ENCODE results near the gene MAP3K6. TPM values are rescaled to one million over a fixed set of nuclear protein-coding genes. Genes with fewer than 3 reads are reported as not detected.

Gene MAP3K6
- total RNA-seq, 2 donors from 2014 or later: 78.6 to 85.6 TPM

DNA sequence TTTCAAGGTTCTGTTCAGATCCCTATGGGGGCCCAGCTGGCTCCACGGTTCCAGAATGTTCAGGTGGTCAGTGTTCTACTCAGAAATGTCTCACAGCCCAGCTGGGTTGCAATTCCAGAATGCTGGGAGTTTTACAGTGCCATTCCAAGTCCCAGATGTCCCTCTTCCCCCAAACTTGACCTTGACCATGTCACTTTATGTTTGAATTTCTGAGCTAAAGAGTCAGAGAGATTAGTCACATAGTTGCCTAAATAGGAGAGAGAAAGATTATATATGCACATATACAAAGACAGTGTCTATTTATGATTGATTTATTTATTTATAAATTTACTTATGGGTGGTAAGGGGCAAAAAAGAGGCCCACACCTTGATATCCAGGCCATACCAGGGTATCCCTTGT, 28.2 kb upstream of the MAP3K6 start:
- Histone ChIP-seq H3K36me3 (no peaks in the 10 kb centered on the region), H3K27ac (no peak overlapping the region), H3K4me1 (ENCODE audit: control insufficient read depth in 1 of 2, low read depth in 2 of 2) (peaks cover 11 to 25% of the 10 kb centered on the region in 2 donors), H3K4me3 (no peak overlapping the region), H3K27me3 (replicated peaks; ENCODE audit: insufficient read depth) (no peaks in the 10 kb centered on the region), H3K9me3 (no peaks in the 10 kb centered on the region)
- DNase-seq (ENCODE audit: low spot score) (no peak), ATAC-seq (ENCODE audit: insufficient number of reproducible peaks, low FRiP score, low read depth) (no peak)
- no peak for TF ChIP-seq CTCF (IDR thresholded peaks at IDR 0.05)

DNA sequence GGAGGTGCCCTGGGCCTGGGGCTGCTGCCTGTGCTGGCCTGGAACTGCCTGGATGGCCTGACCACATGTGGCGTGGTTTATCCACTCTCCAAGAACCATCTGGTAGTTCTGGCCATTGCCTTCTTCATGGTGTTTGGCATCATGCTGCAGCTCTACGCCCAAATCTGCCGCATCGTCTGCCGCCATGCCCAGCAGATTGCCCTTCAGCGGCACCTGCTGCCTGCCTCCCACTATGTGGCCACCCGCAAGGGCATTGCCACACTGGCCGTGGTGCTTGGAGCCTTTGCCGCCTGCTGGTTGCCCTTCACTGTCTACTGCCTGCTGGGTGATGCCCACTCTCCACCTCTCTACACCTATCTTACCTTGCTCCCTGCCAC, 27.5 kb upstream of the MAP3K6 start:
- peaks cover 11 to 25% of the 10 kb centered on the region in 2 donors for H3K4me1 ChIP-seq (ENCODE audit: control insufficient read depth in 1 of 2, low read depth in 2 of 2)
- H3K27me3 ChIP-seq (replicated peaks; ENCODE audit: insufficient read depth): no peaks in the 10 kb centered on the region
- no peak overlapping the region for H3K4me3 ChIP-seq
- no peaks in the 10 kb centered on the region for H3K36me3 ChIP-seq
- H3K9me3 ChIP-seq: no peaks in the 10 kb centered on the region
- DNase-seq (ENCODE audit: low spot score): no peak
- TF ChIP-seq CTCF (IDR thresholded peaks at IDR 0.05): no peak
- no peak for ATAC-seq (ENCODE audit: insufficient number of reproducible peaks, low FRiP score, low read depth)
- H3K27ac ChIP-seq: no peak overlapping the region

DNA sequence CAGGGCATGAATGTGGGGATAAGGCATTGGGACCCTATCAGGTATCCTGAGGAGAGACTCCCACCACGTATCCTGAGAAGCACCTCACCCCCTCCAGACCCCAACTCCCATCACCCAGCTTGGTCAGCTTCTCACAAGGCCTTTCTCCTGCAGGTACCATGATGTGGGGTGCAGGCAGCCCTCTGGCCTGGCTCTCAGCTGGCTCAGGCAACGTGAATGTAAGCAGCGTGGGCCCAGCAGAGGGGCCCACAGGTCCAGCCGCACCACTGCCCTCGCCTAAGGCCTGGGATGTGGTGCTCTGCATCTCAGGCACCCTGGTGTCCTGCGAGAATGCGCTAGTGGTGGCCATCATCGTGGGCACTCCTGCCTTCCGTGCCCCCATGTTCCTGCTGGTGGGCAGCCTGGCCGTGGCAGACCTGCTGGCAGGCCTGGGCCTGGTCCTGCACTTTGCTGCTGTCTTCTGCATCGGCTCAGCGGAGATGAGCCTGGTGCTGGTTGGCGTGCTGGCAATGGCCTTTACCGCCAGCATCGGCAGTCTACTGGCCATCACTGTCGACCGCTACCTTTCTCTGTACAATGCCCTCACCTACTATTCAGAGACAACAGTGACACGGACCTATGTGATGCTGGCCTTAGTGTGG, 27.0 kb upstream of the MAP3K6 start:
- Histone ChIP-seq H3K27ac (no peak overlapping the region), H3K4me3 (no peak overlapping the region), H3K4me1 (ENCODE audit: control insufficient read depth in 1 of 2, low read depth in 2 of 2) (peaks cover 11 to 25% of the 10 kb centered on the region in 2 donors), H3K36me3 (no peaks in the 10 kb centered on the region), H3K9me3 (no peaks in the 10 kb centered on the region), H3K27me3 (replicated peaks; ENCODE audit: insufficient read depth) (no peaks in the 10 kb centered on the region)
- DNase-seq (ENCODE audit: low spot score): no peak
- no peak for ATAC-seq (ENCODE audit: insufficient number of reproducible peaks, low FRiP score, low read depth)
- TF ChIP-seq CTCF (IDR thresholded peaks at IDR 0.05): no peak

DNA sequence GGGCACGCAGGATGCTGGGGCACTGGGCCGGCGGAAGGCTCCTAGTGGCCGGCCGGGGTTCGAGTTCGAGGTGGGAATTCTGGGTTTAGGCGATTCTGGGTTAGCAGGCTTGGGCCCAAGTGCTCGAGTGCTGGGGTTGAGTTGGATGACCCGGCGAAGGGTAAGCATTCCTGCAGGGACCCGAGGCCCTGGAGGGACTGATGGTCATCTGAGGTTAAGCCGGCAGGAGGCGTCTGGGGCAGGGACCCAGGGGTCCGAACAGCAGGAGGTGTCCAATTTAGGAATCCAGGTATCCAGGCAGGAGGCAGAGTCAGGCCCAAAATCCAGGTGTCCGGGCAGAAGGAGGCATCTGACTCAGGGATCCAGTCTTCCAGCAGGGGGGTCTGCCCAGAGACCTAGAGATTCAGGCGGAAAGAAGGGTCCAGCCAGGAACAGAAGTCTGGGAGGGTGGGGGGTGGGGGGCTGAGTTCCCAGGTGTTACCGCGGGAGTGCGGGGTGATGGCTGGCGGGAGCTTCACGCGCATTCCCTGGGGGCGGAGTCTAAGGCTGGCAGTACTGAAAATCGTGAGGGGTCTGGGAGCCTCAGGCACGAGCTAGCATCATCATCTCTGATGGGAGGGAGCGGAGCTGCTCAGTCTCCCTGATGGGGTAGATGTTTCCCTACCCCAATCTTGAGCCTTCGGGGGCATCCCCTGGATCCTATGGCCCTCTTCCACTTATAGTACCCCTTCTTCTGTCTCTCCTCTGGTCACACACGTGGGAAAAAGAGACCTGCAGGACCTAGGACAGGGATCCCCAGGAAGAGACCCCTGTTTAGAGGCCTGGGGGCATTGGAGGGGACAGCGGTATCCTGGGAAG, 26.2 kb upstream of the MAP3K6 start:
- peak; percentile 3 for TF ChIP-seq CTCF (IDR thresholded peaks at IDR 0.05)
- DNase-seq (ENCODE audit: low spot score): no peak
- peaks cover 11 to 25% of the 10 kb centered on the region in 2 donors for H3K4me1 ChIP-seq (ENCODE audit: control insufficient read depth in 1 of 2, low read depth in 2 of 2)
- H3K36me3 ChIP-seq: no peaks in the 10 kb centered on the region
- no peaks in the 10 kb centered on the region for H3K9me3 ChIP-seq
- peak overlapping the region; percentile 77 for H3K4me3 ChIP-seq
- peak; percentile 13 for ATAC-seq (ENCODE audit: insufficient number of reproducible peaks, low FRiP score, low read depth)
- no peaks in the 10 kb centered on the region for H3K27me3 ChIP-seq (replicated peaks; ENCODE audit: insufficient read depth)
- no peak overlapping the region for H3K27ac ChIP-seq

GRCh38 chr1:27392096-27392777, 25.5 kb upstream of the MAP3K6 start, which contains the start of gene GPR3:
Gene GPR3, plus strand, starts transcription at chr1:27392622. Its CDS starts 1,177 bp downstream, at chr1:27393799.
- ATAC-seq (ENCODE audit: insufficient number of reproducible peaks, low FRiP score, low read depth): peak; percentile 47
- Histone ChIP-seq H3K4me3 (peak within 1 kb of the TSS; percentile 77), H3K27me3 (replicated peaks; ENCODE audit: insufficient read depth) (no peaks in the 10 kb centered on the region), H3K4me1 (ENCODE audit: control insufficient read depth in 1 of 2, low read depth in 2 of 2) (peaks cover 11 to 25% of the 10 kb centered on the region in 2 donors), H3K9me3 (no peaks in the 10 kb centered on the region), H3K36me3 (no peaks in the 10 kb centered on the region), H3K27ac (no peak within 1 kb of the TSS)
- DNase-seq (ENCODE audit: low spot score): peak; percentile 70
- TF ChIP-seq CTCF (IDR thresholded peaks at IDR 0.05): peak; percentile 34
